GM18909 (cell line): ENCODE results near the gene MAPK1.
"Not testable (repeated sequence)": the region's sequence is repeated elsewhere in the genome, so short reads cannot be mapped to it uniquely, and the experiment has no call there.

Experiments used
- ATAC-seq: cut with Tn5 transposase; IDR thresholded peaks from one replicate; pipeline ENCODE4 v1.9.1; 2021; ENCODE audit warnings: mild to moderate bottlenecking; ENCODE audit not compliant: unreplicated experiment, poor library complexity

MAPK1 gene

GRCh38 chr22:21867528-21868266 is at the start of gene MAPK1:
Gene MAPK1, minus strand, starts transcription at chr22:21867645. Its CDS starts 205 bp downstream, at chr22:21867440.
- peak; percentile 81 for ATAC-seq

GRCh38 chr22:21916309-21916918 is 49.0 kb upstream of the MAPK1 start:
- no peak for ATAC-seq

- ATAC-seq: no peak
Measured at GRCh38 chr22:21915624-21916308, 48.3 kb upstream of the MAPK1 start.

GRCh38 chr22:21914033-21914642 is 46.7 kb upstream of the MAPK1 start:
- ATAC-seq: not testable (repeated sequence)

GRCh38 chr22:21910367-21910766 is 42.9 kb upstream of the MAPK1 start:
- not testable (repeated sequence) for ATAC-seq

- ATAC-seq: no peak
Measured at GRCh38 chr22:21909871-21910270, 42.4 kb upstream of the MAPK1 start.

- no peak for ATAC-seq
Measured at GRCh38 chr22:21907638-21908522, 40.4 kb upstream of the MAPK1 start.

GRCh38 chr22:21905234-21905633 is 37.8 kb upstream of the MAPK1 start:
- ATAC-seq: not testable (repeated sequence)

GRCh38 chr22:21904250-21904789 is 36.9 kb upstream of the MAPK1 start:
- ATAC-seq: no peak

GRCh38 chr22:21903283-21903682 is 35.8 kb upstream of the MAPK1 start:
- no peak for ATAC-seq

- ATAC-seq: no peak
Measured at GRCh38 chr22:21902296-21903087, 35.0 kb upstream of the MAPK1 start.

GRCh38 chr22:21898354-21898896 is 31.0 kb upstream of the MAPK1 start:
- no peak for ATAC-seq

GRCh38 chr22:21896951-21897513 is 29.6 kb upstream of the MAPK1 start:
- ATAC-seq: no peak

- ATAC-seq: not testable (repeated sequence)
Measured at GRCh38 chr22:21896275-21896674, 28.8 kb upstream of the MAPK1 start.

GRCh38 chr22:21894799-21895198 is 27.4 kb upstream of the MAPK1 start:
- no peak for ATAC-seq

GRCh38 chr22:21889251-21889990 is 22.0 kb upstream of the MAPK1 start:
- no peak for ATAC-seq

GRCh38 chr22:21887841-21888240 is 20.4 kb upstream of the MAPK1 start:
- no peak for ATAC-seq

- ATAC-seq: not testable (repeated sequence)
Measured at GRCh38 chr22:21883930-21884329, 16.5 kb upstream of the MAPK1 start.
